HG02610 (cell line): ENCODE measurements around the gene SDC4.
A peak's percentile ranks its signal among the peaks of the same experiment; 100 is the strongest.
"Not testable (repeated sequence)": the region's sequence is repeated elsewhere in the genome, so short reads cannot be mapped to it uniquely, and the experiment has no call there.

Source experiments
- ATAC-seq: cut with Tn5 transposase; IDR thresholded peaks from one replicate; pipeline ENCODE4 v1.9.1; 2021; ENCODE audit warnings: mild to moderate bottlenecking, moderate library complexity; ENCODE audit not compliant: unreplicated experiment

SDC4 gene

GRCh38 chr20:45365444-45365970 lies 17.3 kb upstream of the SDC4 start:
- no peak for ATAC-seq

- no peak for ATAC-seq
Measured at GRCh38 chr20:45363611-45364492, 15.6 kb upstream of the SDC4 start.

- ATAC-seq = peak; percentile 75
Measured at GRCh38 chr20:45362804-45363610, 14.8 kb upstream of the SDC4 start, which contains the start of gene SYS1. SYS1 (plus strand) TSS chr20:45363156; CDS start chr20:45363532, 376 bp downstream.

GRCh38 chr20:45361793-45362192 lies 13.6 kb upstream of the SDC4 start:
- ATAC-seq = no peak

GRCh38 chr20:45359406-45360148 lies 11.4 kb upstream of the SDC4 start:
- ATAC-seq = no peak

- no peak for ATAC-seq
Measured at GRCh38 chr20:45359069-45359405, 10.8 kb upstream of the SDC4 start.

GRCh38 chr20:45358282-45359068 lies 10.3 kb upstream of the SDC4 start:
- ATAC-seq = no peak

- ATAC-seq = no peak
Measured at GRCh38 chr20:45355209-45356084, 7.2 kb upstream of the SDC4 start.

GRCh38 chr20:45354423-45355208 lies 6.4 kb upstream of the SDC4 start:
- no peak for ATAC-seq

- ATAC-seq = no peak
Measured at GRCh38 chr20:45353746-45354145, 5.5 kb upstream of the SDC4 start.

GRCh38 chr20:45352729-45353128 lies 4.5 kb upstream of the SDC4 start:
- ATAC-seq = no peak

- ATAC-seq = not testable (repeated sequence)
Measured at GRCh38 chr20:45350795-45351194, 2.6 kb upstream of the SDC4 start.

- ATAC-seq = no peak
Measured at GRCh38 chr20:45350217-45350616, 2.0 kb upstream of the SDC4 start.

- no peak for ATAC-seq
Measured at GRCh38 chr20:45347297-45347935, 808 bp downstream of the SDC4 start.

GRCh38 chr20:45346851-45347250 lies 1.4 kb downstream of the SDC4 start:
- ATAC-seq = no peak

GRCh38 chr20:45346291-45346718 lies 1.9 kb downstream of the SDC4 start:
- no peak for ATAC-seq

GRCh38 chr20:45345104-45345936 lies 2.9 kb downstream of the SDC4 start:
- no peak for ATAC-seq
